ENCODE results near the gene OGDH.
"Not testable (repeated sequence)": the region's sequence is repeated elsewhere in the genome, so short reads cannot be mapped to it uniquely, and the experiment has no call there.

OGDH gene

DNA sequence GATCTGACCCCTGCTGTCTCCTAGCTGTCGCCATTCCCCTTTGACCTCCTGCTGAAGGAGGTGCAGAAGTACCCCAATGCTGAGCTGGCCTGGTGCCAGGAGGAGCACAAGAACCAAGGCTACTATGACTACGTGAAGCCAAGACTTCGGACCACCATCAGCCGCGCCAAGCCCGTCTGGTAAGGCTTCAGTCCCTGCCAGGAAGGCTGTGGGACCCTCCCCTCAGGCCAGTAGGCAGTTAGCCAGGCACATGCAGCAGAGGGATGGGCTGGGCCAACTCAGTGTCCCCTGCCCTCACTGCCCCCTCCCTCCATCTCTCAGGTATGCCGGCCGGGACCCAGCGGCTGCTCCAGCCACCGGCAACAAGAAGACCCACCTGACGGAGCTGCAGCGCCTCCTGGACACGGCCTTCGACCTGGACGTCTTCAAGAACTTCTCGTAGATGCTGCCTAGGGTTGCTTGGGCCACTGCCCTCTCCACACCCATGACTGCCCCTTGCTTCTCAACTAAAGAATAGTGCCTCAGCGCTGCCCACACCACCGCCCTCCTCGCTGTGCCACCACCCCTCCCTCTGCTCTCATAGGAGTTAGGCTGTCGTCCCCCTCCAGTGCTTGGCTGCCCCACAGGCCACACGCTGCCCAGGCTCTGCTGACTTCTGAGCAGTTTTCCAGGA, 101.3 kb downstream of the OGDH start:
- no peak for DNase-seq (ENCODE audit: low spot score)

DNA sequence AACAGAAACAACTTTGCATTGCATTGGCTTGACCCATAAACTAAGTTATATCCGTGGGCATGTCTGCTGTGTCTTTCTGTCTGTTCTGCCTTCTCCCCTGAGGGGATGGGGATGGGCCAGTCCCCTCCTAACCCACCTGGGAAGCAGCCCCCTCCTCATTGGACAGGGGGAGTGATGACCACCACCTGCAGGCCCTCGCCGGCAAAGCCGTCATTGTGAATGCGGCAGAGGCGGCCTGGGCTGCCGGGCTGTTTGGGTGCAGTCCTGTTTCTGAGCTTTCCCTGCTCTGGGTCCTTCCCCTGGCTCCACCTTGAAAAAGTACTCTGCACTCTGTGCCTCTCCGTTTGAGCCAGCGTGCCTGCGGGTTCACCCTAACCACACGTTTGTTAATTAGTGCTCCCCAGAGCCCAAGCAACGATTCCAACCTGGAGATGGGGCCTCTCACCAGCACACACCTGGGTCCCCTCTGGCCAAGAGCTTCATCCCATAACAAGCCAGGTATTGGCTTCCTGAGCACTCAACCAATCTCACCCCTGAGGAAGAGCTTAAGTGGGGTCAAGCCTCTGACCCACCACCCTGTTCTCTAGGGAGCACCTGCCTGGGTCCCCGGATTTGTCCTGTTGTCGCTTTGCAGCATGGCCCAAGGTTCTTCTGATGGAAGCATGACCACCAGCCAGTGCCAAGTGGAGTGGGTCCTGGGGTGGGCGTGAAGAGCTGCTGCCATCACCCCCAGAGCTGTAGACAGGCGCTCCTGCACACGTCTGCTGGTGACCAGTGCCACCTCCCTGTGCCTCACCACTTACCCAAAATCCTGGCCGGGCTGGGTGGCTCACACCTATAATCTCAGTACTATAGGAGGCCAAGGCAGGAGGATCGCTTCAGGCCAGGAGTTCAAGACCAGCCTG, 102.8 kb downstream of the OGDH start:
- DNase-seq (ENCODE audit: low spot score): no peak

DNA sequence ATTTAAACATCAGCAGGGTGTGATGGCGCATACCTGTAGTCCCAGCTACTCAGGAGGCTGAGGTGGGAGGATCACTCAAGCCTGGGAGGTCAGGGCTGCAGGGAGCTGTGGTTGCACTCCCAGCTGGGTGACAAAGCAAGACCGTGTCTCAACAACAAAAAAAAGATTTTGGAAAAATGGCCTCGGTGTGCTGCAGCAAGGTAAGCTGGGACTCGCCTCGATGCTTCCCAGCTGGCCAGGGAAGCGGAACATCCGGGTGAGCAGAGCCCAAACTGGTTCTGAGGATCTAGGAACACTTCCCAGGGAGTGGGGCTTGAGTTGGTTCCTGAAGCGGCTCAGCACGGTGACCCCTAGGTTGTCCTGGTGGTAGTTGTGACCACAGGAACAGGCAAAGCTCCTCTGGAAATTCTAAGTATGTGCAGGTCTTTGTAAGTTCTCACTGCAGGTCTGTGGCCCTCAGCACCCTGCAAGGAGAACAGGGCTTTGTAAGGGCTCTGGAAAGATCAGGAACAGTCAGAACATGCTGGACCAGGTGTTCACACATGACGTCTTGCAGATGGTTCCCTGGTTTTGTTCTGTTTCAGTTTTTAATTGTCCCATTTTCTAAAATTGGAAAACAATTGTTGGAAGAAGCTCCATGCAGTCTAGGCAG, 103.6 kb downstream of the OGDH start:
- no peak for DNase-seq (ENCODE audit: low spot score)

DNA sequence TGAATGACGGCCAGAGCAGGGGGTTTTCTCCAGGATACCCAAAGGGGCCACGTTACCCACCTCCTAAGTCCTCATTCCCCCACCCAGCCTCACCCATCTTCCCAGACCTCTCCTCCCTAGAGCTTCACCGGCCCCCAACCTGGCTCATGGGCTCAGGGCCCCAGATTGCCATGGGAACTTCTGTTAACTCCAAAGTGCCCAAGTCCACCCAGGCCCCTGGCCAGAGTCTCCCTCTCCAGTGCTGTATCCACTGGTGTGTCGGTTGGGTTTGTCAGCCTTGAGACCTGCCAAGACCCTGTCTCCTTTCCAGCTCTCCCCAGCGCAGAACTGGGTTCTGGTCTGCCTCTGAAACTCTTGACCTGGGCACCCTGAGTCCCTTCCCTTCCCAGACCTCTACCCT, 105.1 kb downstream of the OGDH start:
- no peak for DNase-seq (ENCODE audit: low spot score)

DNA sequence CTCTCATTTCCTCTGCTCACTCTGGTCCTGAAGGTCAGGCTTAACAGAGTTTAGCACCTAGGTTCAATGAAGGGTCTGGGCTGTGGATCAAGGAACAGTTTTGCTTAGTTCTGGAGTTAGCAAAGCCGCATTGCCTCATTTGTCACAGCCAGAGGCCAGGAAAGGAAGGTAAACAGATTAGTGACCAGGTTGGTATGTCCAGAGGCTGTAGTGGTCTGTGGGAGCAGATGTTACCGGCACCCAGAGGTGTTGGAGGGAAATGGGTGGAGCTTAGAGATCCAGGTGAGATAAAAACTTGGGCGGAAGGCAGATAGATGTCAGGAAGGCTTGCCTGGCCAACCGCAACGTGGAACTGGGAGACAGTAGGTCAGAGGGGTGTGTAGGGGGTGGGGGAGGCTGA, 105.6 kb downstream of the OGDH start:
- no peak for DNase-seq (ENCODE audit: low spot score)

DNA sequence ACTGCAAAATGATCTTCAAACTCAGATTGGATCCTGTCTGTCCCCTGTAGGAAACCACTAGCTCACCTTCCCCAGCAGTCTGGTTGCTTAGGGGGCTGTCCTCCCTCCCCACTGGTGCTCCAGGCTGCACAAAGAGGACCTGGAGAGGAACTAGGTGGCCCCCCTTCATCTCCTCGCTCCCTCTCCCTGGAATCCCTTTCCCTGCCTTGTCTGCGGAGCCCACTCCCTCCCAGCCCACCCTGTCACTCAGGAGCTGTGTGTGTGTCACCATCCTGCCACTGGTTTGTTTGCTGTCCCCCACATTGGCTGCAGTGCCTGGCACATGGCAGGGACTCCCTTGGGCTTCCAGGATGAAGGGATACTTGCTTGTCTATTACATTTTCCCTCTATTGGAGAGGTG, 106.7 kb downstream of the OGDH start:
- DNase-seq (ENCODE audit: low spot score): no peak

DNA sequence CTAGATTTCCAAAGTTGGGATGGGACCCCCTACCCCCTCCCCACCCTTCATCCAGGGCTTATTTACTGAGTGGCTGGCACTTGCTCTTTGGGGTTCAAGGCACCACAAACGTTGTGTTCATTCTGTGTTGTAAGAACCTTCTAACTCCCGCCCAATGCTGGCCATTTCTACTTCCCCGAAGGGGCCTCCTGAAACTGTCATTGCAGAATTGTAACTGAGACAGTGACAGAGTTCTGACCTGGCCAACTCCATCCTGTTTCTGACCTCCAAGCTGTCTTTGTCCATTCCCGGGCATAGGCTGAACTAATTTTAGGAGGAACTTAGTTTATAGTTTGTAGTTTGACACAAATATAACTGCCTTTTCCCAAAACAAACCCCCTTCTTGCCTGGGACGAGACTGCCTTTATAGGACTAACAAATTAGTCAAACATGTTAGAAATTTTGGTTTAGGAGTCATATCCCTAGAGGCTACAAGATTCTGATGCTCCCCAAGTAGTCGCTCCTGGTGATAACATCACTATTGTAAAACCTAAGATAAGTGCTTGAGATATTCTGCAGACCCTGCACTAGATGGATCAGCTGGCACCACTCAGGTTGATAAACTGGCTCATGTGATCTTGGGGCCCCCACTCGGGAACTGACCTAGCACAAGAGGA, 107.4 kb downstream of the OGDH start:
- no peak for DNase-seq (ENCODE audit: low spot score)

DNA sequence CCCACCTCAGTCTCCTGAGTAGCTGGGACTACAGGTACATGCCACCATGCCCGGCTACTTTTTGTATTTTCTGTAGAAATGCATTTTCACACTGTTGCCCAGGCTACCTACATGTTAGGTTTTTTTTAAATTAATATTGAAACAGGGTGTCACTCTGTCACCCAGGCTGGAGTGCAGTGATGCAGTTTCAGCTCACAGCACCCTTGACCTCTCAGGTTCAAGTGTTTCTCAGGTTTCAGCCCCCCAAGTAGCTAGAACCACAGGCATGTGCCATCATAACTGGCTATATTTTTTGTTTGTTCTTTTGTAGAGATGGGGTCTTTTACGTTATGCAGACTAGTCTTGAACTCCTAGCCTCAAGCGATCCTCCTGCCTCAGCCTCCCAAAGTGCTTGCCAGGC, 109.8 kb downstream of the OGDH start:
- DNase-seq (ENCODE audit: low spot score): no peak

DNA sequence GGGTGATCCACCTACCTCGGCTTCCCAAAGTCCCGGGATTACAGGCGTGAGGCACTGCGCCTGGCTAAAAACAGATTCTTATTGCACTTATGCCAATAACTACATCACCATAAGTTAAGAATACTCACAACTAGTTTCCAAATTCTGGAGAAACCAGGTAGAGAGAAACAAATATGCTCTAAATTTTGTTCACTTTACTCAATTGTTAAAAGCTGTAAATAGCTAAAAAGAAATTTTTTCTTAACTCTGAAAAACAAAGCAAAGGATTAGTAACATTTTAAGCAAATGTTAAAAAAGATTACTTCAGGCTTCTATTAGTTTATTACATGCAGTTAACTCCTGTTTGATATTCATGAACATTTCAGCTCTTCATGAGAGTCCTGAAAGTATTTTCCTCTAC, 113.9 kb downstream of the OGDH start:
- DNase-seq (ENCODE audit: low spot score): no peak

DNA sequence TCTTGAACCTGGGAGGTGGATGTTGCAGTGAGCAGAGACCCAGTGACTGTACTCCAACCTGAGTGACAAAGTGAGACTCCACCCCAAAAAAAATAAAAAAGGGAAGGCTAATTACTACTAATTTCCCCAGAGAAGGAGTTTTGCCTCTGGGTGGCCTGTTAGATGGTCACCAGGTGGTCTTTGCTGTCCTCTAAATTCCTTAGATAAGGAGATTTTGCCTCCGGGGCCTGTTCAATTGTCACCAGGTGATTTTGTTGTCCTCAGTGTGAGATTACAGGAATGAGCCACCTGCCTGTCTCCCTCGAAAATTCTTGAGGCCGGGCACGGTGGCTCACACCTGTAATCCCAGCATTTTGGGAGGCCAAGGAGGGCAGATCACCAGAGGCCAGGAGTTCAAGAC, 117.8 kb downstream of the OGDH start:
- no peak for DNase-seq (ENCODE audit: low spot score)

DNA sequence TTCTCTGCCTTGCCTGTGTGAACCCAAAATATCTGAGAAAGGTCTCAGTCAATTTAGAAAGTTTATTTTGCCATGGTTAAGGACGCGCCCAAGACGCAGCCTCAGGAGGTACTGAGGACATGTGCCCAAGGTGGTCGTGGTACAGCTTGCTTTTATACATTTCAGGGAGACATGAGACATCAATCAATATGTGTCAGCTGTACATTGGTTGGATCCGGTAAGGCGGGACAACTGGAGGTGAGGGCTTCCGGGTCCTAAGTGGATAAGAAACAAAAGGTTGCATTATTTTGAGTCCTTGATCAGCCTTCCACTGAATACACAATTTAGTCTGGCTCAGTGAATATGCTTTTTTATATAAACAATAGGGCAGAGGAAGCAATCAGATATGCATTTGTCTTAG, 119.8 kb downstream of the OGDH start:
- DNase-seq (ENCODE audit: low spot score): not testable (repeated sequence)

DNA sequence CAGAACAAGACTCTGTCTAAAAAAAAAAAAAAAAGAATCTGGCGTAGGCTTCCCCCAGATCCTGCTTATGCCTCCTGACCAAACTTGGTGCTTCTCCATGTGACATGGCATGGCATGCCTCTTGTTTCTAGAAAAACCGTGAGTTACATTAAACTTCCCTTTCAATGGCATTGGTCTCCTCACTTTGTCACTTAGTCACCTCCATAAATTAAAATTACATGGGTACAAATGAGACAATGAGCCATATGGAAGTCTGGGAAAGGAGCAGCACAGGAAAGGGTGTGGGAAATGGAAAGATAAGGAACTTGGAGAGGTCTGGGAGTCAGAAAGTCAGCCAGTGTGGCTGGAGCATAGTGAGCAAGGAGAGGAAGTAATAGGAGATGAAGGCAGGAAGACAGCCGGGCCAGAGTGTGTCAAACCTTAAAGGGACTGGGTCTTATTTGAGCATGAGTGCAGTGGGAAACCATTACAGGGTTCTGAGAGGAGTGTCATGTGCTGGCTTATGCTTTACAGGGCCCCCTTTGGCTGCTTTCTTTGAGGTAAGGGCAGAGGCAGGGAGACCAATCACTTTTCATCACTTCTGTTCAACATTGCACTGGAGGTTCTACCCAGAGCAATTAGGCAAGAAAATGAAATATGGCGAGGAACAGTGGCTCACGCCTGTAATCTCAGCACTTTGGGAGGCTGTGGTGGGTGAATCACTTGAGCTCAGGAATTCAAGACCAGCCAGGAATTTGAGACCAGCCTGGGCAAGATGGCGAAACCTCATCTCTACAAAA, 120.9 kb downstream of the OGDH start:
- DNase-seq (ENCODE audit: low spot score): no peak

DNA sequence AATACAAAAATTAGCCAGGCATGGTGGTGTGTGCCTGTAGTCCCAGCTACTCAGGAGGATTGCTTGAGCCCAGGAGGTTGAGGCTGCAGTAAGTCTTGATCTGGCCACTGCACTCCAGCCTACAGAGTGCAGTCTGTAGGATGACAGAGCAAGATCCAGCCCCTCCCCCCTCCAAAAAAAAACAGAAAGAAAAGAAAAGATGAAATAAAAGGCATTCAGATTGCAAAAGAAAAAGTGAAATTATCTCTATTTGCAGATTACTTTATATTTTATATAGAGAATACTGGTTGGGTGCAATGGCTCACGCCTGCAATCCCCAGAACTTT, 121.5 kb downstream of the OGDH start:
- no peak for DNase-seq (ENCODE audit: low spot score)

DNA sequence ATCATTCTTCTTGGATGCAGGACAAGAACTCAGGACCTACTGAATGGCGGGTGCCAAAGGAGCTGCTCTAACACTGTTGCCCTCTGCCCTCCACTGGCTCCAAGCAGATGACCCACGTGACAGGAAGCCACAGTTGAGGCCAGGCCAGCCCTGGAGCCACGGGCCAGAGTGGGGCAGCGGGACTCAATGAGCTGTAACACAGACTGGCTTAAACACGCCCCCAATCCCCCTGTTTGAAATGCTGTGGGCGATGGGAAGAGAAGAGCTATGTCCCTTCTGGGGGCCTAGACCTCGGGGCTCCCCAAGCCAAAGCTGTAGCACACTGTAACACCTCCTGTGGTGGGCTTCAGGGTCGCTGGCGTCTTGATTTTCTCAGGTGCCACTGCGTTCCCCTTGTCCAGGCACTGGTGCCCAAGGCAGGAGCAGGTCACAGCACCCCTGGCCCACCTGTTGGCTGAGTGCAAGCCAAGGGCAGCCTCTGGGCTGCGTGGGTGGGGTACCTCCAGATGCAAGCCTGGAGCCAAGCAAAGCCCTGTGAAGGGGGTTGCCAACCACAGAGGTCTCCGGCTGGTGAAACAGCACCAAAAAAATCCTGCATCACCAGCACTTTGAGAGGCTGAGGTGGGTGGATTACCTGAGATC, 123.6 kb downstream of the OGDH start:
- no peak for DNase-seq (ENCODE audit: low spot score)

DNA sequence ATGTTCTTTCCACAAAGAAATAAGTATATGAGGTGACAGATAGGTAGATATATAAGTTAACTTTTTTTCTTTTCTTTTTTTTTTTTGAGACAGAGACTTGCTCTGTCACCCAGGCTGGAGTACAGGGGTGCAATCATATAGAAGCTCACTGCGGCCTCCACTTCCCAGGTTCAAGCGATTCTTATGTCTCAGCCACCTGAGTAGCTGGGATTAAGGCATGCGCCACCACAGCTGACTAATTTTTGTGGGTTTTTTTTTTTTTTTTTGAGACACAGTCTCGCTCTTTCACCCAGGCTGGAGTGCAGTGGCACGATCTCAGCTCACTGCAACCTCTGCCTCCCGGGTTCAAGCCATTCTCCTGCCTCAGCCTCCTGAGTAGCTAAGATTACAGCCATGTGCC, 126.5 kb downstream of the OGDH start:
- DNase-seq (ENCODE audit: low spot score): not testable (repeated sequence)

DNA sequence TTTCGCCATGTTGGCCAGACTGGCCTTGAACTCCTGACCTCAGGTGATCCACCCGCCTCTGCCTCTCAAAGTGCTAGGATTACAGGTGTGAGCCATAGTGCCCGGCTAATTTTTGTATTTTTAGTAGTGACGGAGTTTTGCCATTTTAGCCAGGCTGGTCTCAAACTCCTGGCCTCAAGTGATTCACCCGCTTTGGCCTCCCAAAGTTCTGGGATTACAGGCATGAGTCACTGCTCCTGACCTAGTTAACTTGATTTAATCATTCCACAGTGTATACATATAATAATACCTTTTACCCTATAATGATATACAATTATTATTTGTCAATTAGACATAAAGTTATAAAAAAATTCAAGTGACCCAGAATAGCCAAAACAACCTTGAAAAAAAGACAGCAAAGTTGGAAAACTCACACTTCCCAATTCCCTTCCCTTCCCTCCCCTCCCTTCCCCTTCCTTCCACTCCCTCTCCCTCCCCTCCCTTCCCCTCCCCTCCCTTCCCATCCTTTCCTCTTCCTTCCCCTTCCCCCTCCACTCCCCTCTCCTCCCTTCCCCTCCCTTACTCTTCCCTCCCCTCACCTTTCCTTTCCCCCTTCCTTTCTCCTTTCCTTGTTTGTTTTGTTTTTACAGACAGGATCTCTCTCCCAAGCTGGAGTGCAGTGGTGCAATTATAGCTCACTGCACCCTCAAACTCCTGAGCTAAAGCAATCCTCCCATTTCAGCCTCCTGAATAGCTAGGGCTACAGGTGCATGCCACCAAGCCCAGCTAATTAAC, 127.5 kb downstream of the OGDH start:
- no peak for DNase-seq (ENCODE audit: low spot score)

DNA sequence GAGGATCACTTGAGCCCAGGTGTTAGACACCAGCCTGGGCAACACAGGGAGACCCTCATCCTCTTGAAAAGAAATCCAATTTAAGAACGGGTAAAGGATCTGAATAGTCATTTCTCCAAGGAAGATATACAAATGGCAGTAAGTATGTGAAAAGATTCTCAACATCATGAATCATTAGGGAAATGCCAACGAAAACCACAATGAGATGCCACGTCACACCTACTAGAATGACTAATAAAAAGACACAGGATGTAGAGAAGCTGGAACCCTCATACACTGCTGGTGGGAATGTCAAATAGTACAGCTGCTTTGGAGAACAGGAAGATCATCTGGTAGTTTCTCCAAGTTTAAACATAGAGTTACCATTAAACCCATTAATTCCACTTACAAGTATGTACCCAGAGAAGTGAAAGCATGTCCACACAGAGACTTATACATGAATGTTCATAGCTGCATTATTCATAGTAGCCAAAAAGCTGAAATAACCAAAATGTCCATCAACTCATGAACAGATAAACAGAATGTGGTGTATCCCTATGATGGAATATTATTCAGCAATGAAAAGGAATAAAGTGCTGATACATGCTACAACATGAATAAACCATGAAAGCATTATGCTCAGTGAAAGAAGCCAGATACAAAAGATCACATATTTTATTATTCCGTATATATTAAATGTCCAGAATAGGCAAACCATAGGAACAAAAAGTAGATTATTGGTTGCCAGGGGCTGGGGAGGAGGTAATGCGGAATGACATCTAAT, 129.2 kb downstream of the OGDH start:
- no peak for DNase-seq (ENCODE audit: low spot score)

DNA sequence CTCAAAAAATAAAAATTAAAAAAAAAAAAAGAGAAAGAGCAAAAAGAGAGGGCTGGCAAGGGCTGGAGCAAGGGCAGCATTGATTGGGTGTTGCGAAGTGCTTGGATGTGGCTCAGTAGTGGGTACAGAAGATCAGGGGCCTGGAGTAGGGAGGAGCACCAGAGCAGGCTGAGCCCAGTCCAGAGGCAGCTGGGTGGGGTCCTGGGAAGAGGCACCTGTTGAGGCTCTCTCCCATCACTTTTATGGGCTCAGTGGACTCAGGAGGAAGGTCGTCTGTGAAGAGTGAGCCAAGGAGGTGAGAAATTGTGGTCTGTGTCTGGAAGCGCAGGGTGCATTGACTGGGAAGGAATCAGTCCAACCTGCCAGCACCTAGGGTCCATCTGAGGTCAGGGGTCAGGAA, 130.5 kb downstream of the OGDH start:
- DNase-seq (ENCODE audit: low spot score): no peak

DNA sequence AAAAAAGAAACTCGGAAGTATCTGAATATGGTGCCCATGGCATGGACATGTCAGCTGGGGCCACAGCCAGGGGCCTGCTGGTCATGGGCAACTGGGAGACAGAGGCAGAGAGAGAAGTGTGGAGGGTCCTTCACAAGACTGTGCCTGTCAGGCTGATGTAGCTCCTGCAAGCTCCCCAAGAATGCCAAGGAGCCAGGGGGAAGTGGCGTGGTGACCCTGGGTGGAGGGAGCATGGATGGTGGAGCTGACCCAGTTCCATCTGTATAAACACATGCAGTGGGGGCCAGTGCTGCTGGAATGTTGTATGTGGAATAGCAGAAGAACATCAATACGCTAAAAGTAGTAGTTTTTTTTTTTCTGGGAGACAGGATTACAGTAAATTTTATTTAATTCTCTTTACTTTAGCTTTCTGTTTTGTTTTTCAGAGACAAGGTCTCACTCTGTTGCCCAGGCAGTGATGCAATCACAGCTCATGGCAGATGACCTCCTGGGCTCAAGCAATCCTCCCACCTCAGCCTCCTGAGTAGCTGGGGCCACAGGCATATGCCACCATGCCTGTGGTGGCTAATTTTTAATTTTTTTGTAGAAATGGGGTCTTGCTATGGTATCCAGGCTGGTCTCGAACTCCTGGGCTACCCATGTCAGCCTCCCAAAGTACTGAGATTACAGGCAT, 131.8 kb downstream of the OGDH start:
- DNase-seq (ENCODE audit: low spot score): no peak
